ENCODE results near the gene ZNF841. TPM values are rescaled to one million over a fixed set of nuclear protein-coding genes. Genes with fewer than 3 reads are reported as not detected.

The ZNF841 gene
- total and polyA plus RNA-seq, 2 of the 13 experiments (the other 11 are each of a cell fraction or from before 2014, with no cell fraction given): 6.2 to 14.2 TPM

DNA sequence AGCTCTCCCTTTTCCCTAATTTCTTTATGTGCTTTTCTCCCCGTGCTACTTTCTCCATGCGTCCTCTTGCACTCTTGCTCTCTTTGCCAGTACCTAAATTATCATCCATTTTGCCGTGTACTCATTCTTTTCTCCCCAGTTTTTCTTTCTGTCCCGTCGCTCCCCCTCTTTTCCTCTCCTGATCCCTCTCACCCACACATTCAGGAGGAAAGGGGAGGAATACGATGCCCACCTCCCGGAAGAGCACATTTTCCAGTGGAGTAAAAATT lies 43.4 kb upstream of the ZNF841 start (continued):
- peak; percentile 24; the same call in 1 of the 2 replicates for TF ChIP-seq KDM5A (IDR thresholded peaks at IDR 0.05; ENCODE audit: borderline replicate concordance, low read length)
- no peak for TF ChIP-seq ZNF652 (CRISPR knock-in tag; IDR thresholded peaks at IDR 0.05; ENCODE audit: borderline replicate concordance, low read depth)
- no peak for TF ChIP-seq SIX1 (CRISPR knock-in tag; IDR thresholded peaks at IDR 0.05; ENCODE audit: borderline replicate concordance)
- no peak for TF ChIP-seq ZNF136 (CRISPR knock-in tag; IDR thresholded peaks at IDR 0.05; ENCODE audit: low read depth)
- TF ChIP-seq CHCHD3 (CRISPR knock-in tag; IDR thresholded peaks at IDR 0.05): no peak

- intact Hi-C loops (cut with micrococcal nuclease; ENCODE audit: unreplicated experiment) (loop anchor here (2.0 kb wide), 1 partner anchor 50 kb away; no protein-coding TSS in a partner anchor), in situ Hi-C loops (cut with HindIII; ENCODE audit: extremely low pct_ligation_motif_present, low pct_unique_long_range_greater_than_20kb) (loop anchor here (10.0 kb wide), 1 partner anchor 96 kb away; no protein-coding TSS in a partner anchor)
- Histone ChIP-seq H2AFZ (ENCODE audit: low read length) (no peak overlapping the region), H3K79me2 (ENCODE audit: insufficient read depth, low read length) (peaks cover 24% of the 10 kb centered on the region), H3K4me3 (replicated peaks in 1 of 3; ENCODE audit: insufficient read depth in 1 of 3, low read depth in 2 of 3, low read length in 3 of 3) (peak overlapping the region; percentile 92 to 96 (median 93)), H3K4me2 (ENCODE audit: low read depth, low read length) (peak overlapping the region; percentile 93), H3K9me3 (ENCODE audit: low read length) (peaks cover 51% of the 10 kb centered on the region), H3K4me1 (ENCODE audit: insufficient read depth, low read length) (peaks cover 25% of the 10 kb centered on the region), H3K36me3 (replicated peaks in 1 of 2; ENCODE audit: control insufficient read depth in 1 of 2, insufficient read depth in 2 of 2, low read length in 2 of 2) (peaks cover 1 to 6% of the 10 kb centered on the region in 2 experiments; a peak in 3 of 5 replicates), H3K27me3 (ENCODE audit: control insufficient read depth in 1 of 2, insufficient read depth in 2 of 2, low read length in 2 of 2) (no peaks in the 10 kb centered on the region; a peak in 1 of 5 replicates), H3K9ac (ENCODE audit: insufficient read depth, low read depth, low read length) (peak overlapping the region; percentile 94), H4K20me1 (ENCODE audit: insufficient read depth, low read length) (no peaks in the 10 kb centered on the region), H3K27ac (ENCODE audit: extremely low read length, insufficient read depth, low read length) (peak overlapping the region; percentile 94)
- POLR2A ChIA-PET: interaction anchor here (3.9 kb wide), 1 partner anchor 51 kb away, joined by 23 read pairs; the partner anchor contains the start of gene PPP2R1A
- FAIRE-seq (no peak), ATAC-seq (peak; percentile 62), DNase-seq (ENCODE audit: low spot score) (peak; percentile 34)
- 21% methylated on average over 14 of the region's 14 CpGs for WGBS (ENCODE audit: low lambda C conversion rate)
- CTCF ChIA-PET (ENCODE audit: low intra/inter-chr PET ratio, low total read pairs): interaction anchor here (1.8 kb wide), 1 partner anchor 99 kb away, joined by 17 read pairs; no protein-coding TSS in a partner anchor
- BruUV-seq (replicated peaks): no TSS peak
- TF ChIP-seq KDM5A (IDR thresholded peaks at IDR 0.05; ENCODE audit: borderline replicate concordance, low read length) (no peak), ZNF556 (CRISPR knock-in tag; IDR thresholded peaks at IDR 0.05; ENCODE audit: borderline replicate concordance) (no peak), ZNF562 (CRISPR knock-in tag; IDR thresholded peaks at IDR 0.05; ENCODE audit: borderline replicate concordance) (no peak), MYC (CRISPR knock-in tag; IDR thresholded peaks at IDR 0.05; ENCODE audit: borderline replicate concordance) (peak; percentile 87), SMAD3 (CRISPR knock-in tag; IDR thresholded peaks at IDR 0.05) (no peak), SRSF1 (optimal IDR thresholded peaks at IDR 0.05; ENCODE audit: low read depth, low read length) (no peak), MTA1 (CRISPR knock-in tag; IDR thresholded peaks at IDR 0.05; ENCODE audit: borderline replicate concordance) (no peak), GABPA (IDR thresholded peaks at IDR 0.05; ENCODE audit: low read depth, low read length) (no peak), GABPA (CRISPR knock-in tag; IDR thresholded peaks at IDR 0.05; ENCODE audit: low read depth) (no peak; the same call in none of the 2 replicates), ZNF431 (CRISPR knock-in tag; IDR thresholded peaks at IDR 0.05; ENCODE audit: borderline replicate concordance, low read depth) (no peak)
- TF ChIP-seq, protein P1, sequence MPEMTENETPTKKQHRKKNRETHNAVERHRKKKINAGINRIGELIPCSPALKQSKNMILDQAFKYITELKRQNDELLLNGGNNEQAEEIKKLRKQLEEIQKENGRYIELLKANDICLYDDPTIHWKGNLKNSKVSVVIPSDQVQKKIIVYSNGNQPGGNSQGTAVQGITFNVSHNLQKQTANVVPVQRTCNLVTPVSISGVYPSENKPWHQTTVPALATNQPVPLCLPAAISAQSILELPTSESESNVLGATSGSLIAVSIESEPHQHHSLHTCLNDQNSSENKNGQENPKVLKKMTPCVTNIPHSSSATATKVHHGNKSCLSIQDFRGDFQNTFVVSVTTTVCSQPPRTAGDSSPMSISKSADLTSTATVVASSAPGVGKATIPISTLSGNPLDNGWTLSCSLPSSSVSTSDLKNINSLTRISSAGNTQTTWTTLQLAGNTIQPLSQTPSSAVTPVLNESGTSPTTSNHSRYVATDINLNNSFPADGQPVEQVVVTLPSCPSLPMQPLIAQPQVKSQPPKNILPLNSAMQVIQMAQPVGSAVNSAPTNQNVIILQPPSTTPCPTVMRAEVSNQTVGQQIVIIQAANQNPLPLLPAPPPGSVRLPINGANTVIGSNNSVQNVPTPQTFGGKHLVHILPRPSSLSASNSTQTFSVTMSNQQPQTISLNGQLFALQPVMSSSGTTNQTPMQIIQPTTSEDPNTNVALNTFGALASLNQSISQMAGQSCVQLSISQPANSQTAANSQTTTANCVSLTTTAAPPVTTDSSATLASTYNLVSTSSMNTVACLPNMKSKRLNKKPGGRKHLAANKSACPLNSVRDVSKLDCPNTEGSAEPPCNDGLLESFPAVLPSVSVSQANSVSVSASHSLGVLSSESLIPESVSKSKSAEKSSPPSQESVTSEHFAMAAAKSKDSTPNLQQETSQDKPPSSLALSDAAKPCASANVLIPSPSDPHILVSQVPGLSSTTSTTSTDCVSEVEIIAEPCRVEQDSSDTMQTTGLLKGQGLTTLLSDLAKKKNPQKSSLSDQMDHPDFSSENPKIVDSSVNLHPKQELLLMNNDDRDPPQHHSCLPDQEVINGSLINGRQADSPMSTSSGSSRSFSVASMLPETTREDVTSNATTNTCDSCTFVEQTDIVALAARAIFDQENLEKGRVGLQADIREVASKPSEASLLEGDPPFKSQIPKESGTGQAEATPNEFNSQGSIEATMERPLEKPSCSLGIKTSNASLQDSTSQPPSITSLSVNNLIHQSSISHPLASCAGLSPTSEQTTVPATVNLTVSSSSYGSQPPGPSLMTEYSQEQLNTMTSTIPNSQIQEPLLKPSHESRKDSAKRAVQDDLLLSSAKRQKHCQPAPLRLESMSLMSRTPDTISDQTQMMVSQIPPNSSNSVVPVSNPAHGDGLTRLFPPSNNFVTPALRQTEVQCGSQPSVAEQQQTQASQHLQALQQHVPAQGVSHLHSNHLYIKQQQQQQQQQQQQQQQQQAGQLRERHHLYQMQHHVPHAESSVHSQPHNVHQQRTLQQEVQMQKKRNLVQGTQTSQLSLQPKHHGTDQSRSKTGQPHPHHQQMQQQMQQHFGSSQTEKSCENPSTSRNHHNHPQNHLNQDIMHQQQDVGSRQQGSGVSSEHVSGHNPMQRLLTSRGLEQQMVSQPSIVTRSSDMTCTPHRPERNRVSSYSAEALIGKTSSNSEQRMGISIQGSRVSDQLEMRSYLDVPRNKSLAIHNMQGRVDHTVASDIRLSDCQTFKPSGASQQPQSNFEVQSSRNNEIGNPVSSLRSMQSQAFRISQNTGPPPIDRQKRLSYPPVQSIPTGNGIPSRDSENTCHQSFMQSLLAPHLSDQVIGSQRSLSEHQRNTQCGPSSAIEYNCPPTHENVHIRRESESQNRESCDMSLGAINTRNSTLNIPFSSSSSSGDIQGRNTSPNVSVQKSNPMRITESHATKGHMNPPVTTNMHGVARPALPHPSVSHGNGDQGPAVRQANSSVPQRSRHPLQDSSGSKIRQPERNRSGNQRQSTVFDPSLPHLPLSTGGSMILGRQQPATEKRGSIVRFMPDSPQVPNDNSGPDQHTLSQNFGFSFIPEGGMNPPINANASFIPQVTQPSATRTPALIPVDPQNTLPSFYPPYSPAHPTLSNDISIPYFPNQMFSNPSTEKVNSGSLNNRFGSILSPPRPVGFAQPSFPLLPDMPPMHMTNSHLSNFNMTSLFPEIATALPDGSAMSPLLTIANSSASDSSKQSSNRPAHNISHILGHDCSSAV (CRISPR knock-in tag; IDR thresholded peaks at IDR 0.05; ENCODE audit: borderline replicate concordance): no peak
Observed at GRCh38 chr19:52138278-52138982, 42.9 kb upstream of the ZNF841 start.

All from HepG2 (cell line).